ENCODE data around the gene LRRC8D.

Gene LRRC8D

DNA sequence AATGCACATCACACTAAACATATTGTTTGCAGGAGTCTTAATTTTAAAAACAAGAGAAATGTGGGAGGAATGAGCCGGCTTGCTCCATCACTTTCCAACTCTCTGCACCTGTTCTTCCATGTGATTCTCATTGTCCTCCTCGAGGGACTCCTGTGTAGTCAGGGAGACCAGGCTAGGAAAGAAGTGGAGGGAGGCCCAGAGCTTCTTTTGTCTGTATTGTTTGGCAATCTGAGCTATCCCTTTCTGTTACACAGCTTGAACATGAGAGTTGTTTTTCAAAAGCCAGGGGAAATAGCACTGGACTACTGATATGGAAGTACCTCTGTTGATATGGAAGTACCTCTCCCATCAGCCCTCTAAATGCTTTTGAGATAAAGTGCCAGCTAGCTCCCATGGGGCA is 18.8 kb upstream of the LRRC8D start:
- no peaks in the 10 kb centered on the region for H3K27me3 ChIP-seq (ENCODE audit: control insufficient read depth in 3 of 3, insufficient read depth in 3 of 3, low read depth in 1 of 3, low read length in 3 of 3)
- H3K36me3 ChIP-seq (replicated peaks in 1 of 2; ENCODE audit: control insufficient read depth in 2 of 2, insufficient read depth in 2 of 2, low read length in 2 of 2) = no peaks in the 10 kb centered on the region
- no peak overlapping the region for H3K14ac ChIP-seq (ENCODE audit: low read length)
- no peak overlapping the region for H3K23ac ChIP-seq (ENCODE audit: low read depth, low read length, poor library complexity)
- H2BK120ac ChIP-seq (ENCODE audit: low read depth, low read length) = no peak overlapping the region
- DNase-seq (ENCODE audit: low spot score) = peak; percentile 51
- no peak overlapping the region for H3K4ac ChIP-seq (ENCODE audit: low read length)
- H3K27ac ChIP-seq (replicated peaks; ENCODE audit: low read length) = peak overlapping the region; percentile 37
- H2BK5ac ChIP-seq (ENCODE audit: low read length) = no peak overlapping the region
- no peak overlapping the region for H3K9ac ChIP-seq (ENCODE audit: low read depth, low read length, poor library complexity)
- H3K4me1 ChIP-seq (ENCODE audit: control insufficient read depth in 2 of 2, insufficient read depth in 1 of 2, low read depth in 1 of 2, low read length in 2 of 2) = peaks cover 7 to 17% of the 10 kb centered on the region in 2 donors
- no peak overlapping the region for H2BK12ac ChIP-seq (ENCODE audit: low read length)
- peak overlapping the region; percentile 63 for H2AFZ ChIP-seq (ENCODE audit: low read length)
- H2BK15ac ChIP-seq (ENCODE audit: low read length) = no peak overlapping the region
- no CpG with 5 or more reads among the region's 2 CpGs for WGBS, 2 donors (ENCODE audit: extremely low coverage in 2 of 2, insufficient read length in 2 of 2, insufficient replicate concordance in 1 of 2)
- no peak overlapping the region for H3K4me3 ChIP-seq (ENCODE audit: low read length in 2 of 2)
- no peak overlapping the region for H2AK5ac ChIP-seq (ENCODE audit: low read depth, low read length)
- no peak overlapping the region for H3K18ac ChIP-seq (ENCODE audit: low read length)
- H3K9me3 ChIP-seq (replicated peaks in 1 of 2; ENCODE audit: control insufficient read depth in 2 of 2, insufficient read depth in 1 of 2, low read depth in 1 of 2, low read length in 2 of 2) = no peaks in the 10 kb centered on the region
- H4K8ac ChIP-seq (ENCODE audit: low read depth, low read length) = no peak overlapping the region
- H4K91ac ChIP-seq (ENCODE audit: low read depth, low read length, poor library complexity) = no peak overlapping the region
- H3K79me1 ChIP-seq (ENCODE audit: low read depth, low read length) = no peaks in the 10 kb centered on the region
- H3K4me2 ChIP-seq (ENCODE audit: insufficient read depth, low read length, poor library complexity, severe bottlenecking) = no peak overlapping the region

DNA sequence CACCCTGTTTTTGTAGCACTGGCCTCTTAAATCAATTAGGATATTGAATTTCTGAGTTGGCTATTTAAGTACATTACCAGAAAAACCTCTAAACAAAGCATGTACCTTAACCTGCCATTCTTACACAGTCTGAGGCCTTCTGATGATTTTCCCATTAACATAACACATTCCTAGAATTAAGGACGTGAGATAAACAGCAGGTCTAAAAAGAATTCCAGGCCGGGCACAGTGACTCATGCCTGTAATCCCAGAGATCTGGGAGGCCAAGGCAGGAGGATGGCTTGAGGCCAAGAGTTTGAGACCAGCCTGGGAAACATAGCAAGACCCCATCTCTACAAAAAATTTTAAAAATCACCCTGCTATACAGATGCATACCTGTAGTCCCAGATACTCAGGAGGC is 18.0 kb upstream of the LRRC8D start:
- no peaks in the 10 kb centered on the region for H3K27me3 ChIP-seq (ENCODE audit: control insufficient read depth in 3 of 3, insufficient read depth in 3 of 3, low read depth in 1 of 3, low read length in 3 of 3)
- no CpG with 5 or more reads among the region's 2 CpGs for WGBS, 2 donors (ENCODE audit: extremely low coverage in 2 of 2, insufficient read length in 2 of 2, insufficient replicate concordance in 1 of 2)

DNA sequence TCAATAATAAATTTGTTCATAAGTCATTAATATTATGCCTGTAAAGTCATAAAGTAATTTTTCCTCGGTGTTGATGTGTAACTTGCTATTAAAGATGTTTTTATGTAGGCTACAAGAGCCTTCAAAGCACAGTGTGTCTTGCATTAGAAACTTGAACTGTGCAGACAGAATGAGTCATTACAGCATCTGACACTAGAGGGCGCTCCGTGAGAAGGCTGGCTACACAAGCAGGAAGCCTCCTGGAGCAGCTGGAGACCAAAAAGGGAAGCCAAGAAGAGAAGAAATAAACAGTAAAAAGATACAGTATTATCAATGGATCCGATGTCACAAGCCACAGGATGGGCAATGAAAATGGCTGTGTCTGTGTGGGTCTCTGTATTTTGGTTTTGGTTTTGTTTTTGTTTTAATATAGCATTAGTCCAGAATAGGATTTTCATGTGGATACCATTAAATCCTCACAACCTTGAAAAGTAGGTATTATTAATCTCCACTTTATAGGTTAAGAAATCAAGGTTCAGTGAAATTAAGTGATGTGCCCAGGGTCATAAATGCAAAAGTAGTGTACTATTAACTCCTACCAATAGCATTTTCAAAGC is 16.1 kb upstream of the LRRC8D start:
- WGBS, 2 donors (ENCODE audit: extremely low coverage in 2 of 2, insufficient read length in 2 of 2, insufficient replicate concordance in 1 of 2) = no CpG with 5 or more reads among the region's 4 CpGs
- H3K4ac ChIP-seq (ENCODE audit: low read length) = no peak overlapping the region
- no peak overlapping the region for H3K4me2 ChIP-seq (ENCODE audit: insufficient read depth, low read length, poor library complexity, severe bottlenecking)
- H3K18ac ChIP-seq (ENCODE audit: low read length) = no peak overlapping the region
- H2AK5ac ChIP-seq (ENCODE audit: low read depth, low read length) = no peak overlapping the region
- no peaks in the 10 kb centered on the region for H3K79me1 ChIP-seq (ENCODE audit: low read depth, low read length)
- H3K27me3 ChIP-seq (ENCODE audit: control insufficient read depth in 3 of 3, insufficient read depth in 3 of 3, low read depth in 1 of 3, low read length in 3 of 3) = no peaks in the 10 kb centered on the region
- peaks cover 16 to 27% of the 10 kb centered on the region in 2 donors for H3K4me1 ChIP-seq (ENCODE audit: control insufficient read depth in 2 of 2, insufficient read depth in 1 of 2, low read depth in 1 of 2, low read length in 2 of 2)
- H4K8ac ChIP-seq (ENCODE audit: low read depth, low read length) = no peak overlapping the region
- H2BK12ac ChIP-seq (ENCODE audit: low read length) = no peak overlapping the region
- no peak overlapping the region for H4K91ac ChIP-seq (ENCODE audit: low read depth, low read length, poor library complexity)
- no peak overlapping the region for H3K14ac ChIP-seq (ENCODE audit: low read length)
- peak; percentile 80 for DNase-seq (ENCODE audit: low spot score)
- H3K36me3 ChIP-seq (replicated peaks in 1 of 2; ENCODE audit: control insufficient read depth in 2 of 2, insufficient read depth in 2 of 2, low read length in 2 of 2) = no peaks in the 10 kb centered on the region
- H3K27ac ChIP-seq (replicated peaks; ENCODE audit: low read length) = no peak overlapping the region
- H3K9ac ChIP-seq (ENCODE audit: low read depth, low read length, poor library complexity) = no peak overlapping the region
- H2BK120ac ChIP-seq (ENCODE audit: low read depth, low read length) = no peak overlapping the region
- no peak overlapping the region for H3K4me3 ChIP-seq (ENCODE audit: low read length in 2 of 2)
- H3K9me3 ChIP-seq (replicated peaks in 1 of 2; ENCODE audit: control insufficient read depth in 2 of 2, insufficient read depth in 1 of 2, low read depth in 1 of 2, low read length in 2 of 2) = no peaks in the 10 kb centered on the region
- no peak overlapping the region for H2AFZ ChIP-seq (ENCODE audit: low read length)
- H2BK15ac ChIP-seq (ENCODE audit: low read length) = no peak overlapping the region
- H3K23ac ChIP-seq (ENCODE audit: low read depth, low read length, poor library complexity) = no peak overlapping the region
- H2BK5ac ChIP-seq (ENCODE audit: low read length) = no peak overlapping the region

More for the DNA sequence above, 18.0 kb upstream of the LRRC8D start:
- Histone ChIP-seq H3K9ac (ENCODE audit: low read depth, low read length, poor library complexity) (no peak overlapping the region), H2BK120ac (ENCODE audit: low read depth, low read length) (no peak overlapping the region), H2BK15ac (ENCODE audit: low read length) (no peak overlapping the region), H3K4me2 (ENCODE audit: insufficient read depth, low read length, poor library complexity, severe bottlenecking) (no peak overlapping the region), H2BK5ac (ENCODE audit: low read length) (no peak overlapping the region), H3K79me1 (ENCODE audit: low read depth, low read length) (no peaks in the 10 kb centered on the region), H2AK5ac (ENCODE audit: low read depth, low read length) (no peak overlapping the region), H4K8ac (ENCODE audit: low read depth, low read length) (no peak overlapping the region), H3K4me1 (ENCODE audit: control insufficient read depth in 2 of 2, insufficient read depth in 1 of 2, low read depth in 1 of 2, low read length in 2 of 2) (peaks cover 7 to 17% of the 10 kb centered on the region in 2 donors), H3K27ac (replicated peaks; ENCODE audit: low read length) (no peak overlapping the region), H3K14ac (ENCODE audit: low read length) (no peak overlapping the region), H4K91ac (ENCODE audit: low read depth, low read length, poor library complexity) (no peak overlapping the region), H3K23ac (ENCODE audit: low read depth, low read length, poor library complexity) (no peak overlapping the region), H3K4me3 (ENCODE audit: low read length in 2 of 2) (no peak overlapping the region), H3K18ac (ENCODE audit: low read length) (no peak overlapping the region), H3K9me3 (replicated peaks in 1 of 2; ENCODE audit: control insufficient read depth in 2 of 2, insufficient read depth in 1 of 2, low read depth in 1 of 2, low read length in 2 of 2) (no peaks in the 10 kb centered on the region), H2AFZ (ENCODE audit: low read length) (no peak overlapping the region), H2BK12ac (ENCODE audit: low read length) (no peak overlapping the region), H3K36me3 (replicated peaks in 1 of 2; ENCODE audit: control insufficient read depth in 2 of 2, insufficient read depth in 2 of 2, low read length in 2 of 2) (no peaks in the 10 kb centered on the region), H3K4ac (ENCODE audit: low read length) (no peak overlapping the region)
- no peak for DNase-seq (ENCODE audit: low spot score)

DNA sequence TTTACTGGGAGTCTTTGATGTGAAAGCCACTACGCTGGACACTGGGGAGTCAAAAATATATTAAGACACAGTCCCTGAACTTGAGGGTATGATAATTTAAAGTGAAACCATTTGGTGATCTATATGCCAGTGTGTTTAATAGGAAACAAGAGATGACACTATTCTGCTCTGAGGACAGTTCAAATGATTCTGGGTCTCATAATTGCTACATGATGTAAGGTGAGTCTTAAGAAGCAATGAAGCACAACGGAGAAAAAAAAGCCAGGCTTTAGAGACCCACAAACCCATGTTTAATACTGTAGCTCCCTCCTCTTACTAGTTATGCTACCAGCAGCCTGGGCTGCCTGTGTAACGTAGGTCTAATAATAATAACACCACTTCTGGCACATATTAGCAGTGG is 14.2 kb upstream of the LRRC8D start:
- Histone ChIP-seq H3K4me2 (ENCODE audit: insufficient read depth, low read length, poor library complexity, severe bottlenecking) (no peak overlapping the region), H3K18ac (ENCODE audit: low read length) (no peak overlapping the region), H3K36me3 (replicated peaks in 1 of 2; ENCODE audit: control insufficient read depth in 2 of 2, insufficient read depth in 2 of 2, low read length in 2 of 2) (no peaks in the 10 kb centered on the region), H2AK5ac (ENCODE audit: low read depth, low read length) (no peak overlapping the region), H3K4me1 (ENCODE audit: control insufficient read depth in 2 of 2, insufficient read depth in 1 of 2, low read depth in 1 of 2, low read length in 2 of 2) (peaks cover 14 to 20% of the 10 kb centered on the region in 2 donors), H2AFZ (ENCODE audit: low read length) (no peak overlapping the region), H3K23ac (ENCODE audit: low read depth, low read length, poor library complexity) (no peak overlapping the region), H4K8ac (ENCODE audit: low read depth, low read length) (no peak overlapping the region), H3K9ac (ENCODE audit: low read depth, low read length, poor library complexity) (no peak overlapping the region), H3K14ac (ENCODE audit: low read length) (no peak overlapping the region), H3K4me3 (ENCODE audit: low read length in 2 of 2) (no peak overlapping the region), H3K27ac (replicated peaks; ENCODE audit: low read length) (no peak overlapping the region), H2BK120ac (ENCODE audit: low read depth, low read length) (no peak overlapping the region), H3K27me3 (ENCODE audit: control insufficient read depth in 3 of 3, insufficient read depth in 3 of 3, low read depth in 1 of 3, low read length in 3 of 3) (no peaks in the 10 kb centered on the region), H2BK5ac (ENCODE audit: low read length) (no peak overlapping the region), H3K79me1 (ENCODE audit: low read depth, low read length) (no peaks in the 10 kb centered on the region), H2BK12ac (ENCODE audit: low read length) (no peak overlapping the region), H3K9me3 (replicated peaks in 1 of 2; ENCODE audit: control insufficient read depth in 2 of 2, insufficient read depth in 1 of 2, low read depth in 1 of 2, low read length in 2 of 2) (no peaks in the 10 kb centered on the region), H4K91ac (ENCODE audit: low read depth, low read length, poor library complexity) (no peak overlapping the region), H2BK15ac (ENCODE audit: low read length) (no peak overlapping the region), H3K4ac (ENCODE audit: low read length) (no peak overlapping the region)
- DNase-seq (ENCODE audit: low spot score) = no peak
- WGBS, 2 donors (ENCODE audit: extremely low coverage in 2 of 2, insufficient read length in 2 of 2, insufficient replicate concordance in 1 of 2) = no CpG with 5 or more reads among the region's 3 CpGs
